Measurements from ENCODE around the gene GALNS. TPM values are rescaled to one million over a fixed set of nuclear protein-coding genes. Genes with fewer than 3 reads are reported as not detected.
"Not testable (repeated sequence)": the region's sequence is repeated elsewhere in the genome, so short reads cannot be mapped to it uniquely, and the experiment has no call there.

The GALNS gene
- polyA plus RNA-seq, 2 of the 4 experiments (the other 2 are of a cell fraction): 7.0 to 31.2 TPM

- TF ChIP-seq ZNF302 (CRISPR knock-in tag; IDR thresholded peaks at IDR 0.05) (no peak), HMGXB4 (CRISPR knock-in tag; IDR thresholded peaks at IDR 0.05; ENCODE audit: borderline replicate concordance) (no peak), HOXB13 (CRISPR knock-in tag; IDR thresholded peaks at IDR 0.05; ENCODE audit: low read depth) (no peak), HOXA7 (CRISPR knock-in tag; IDR thresholded peaks at IDR 0.05) (no peak), NPAS2 (CRISPR knock-in tag; IDR thresholded peaks at IDR 0.05; ENCODE audit: borderline replicate concordance) (no peak), POLR2AphosphoS2 (conservative IDR thresholded peaks at IDR 0.05; ENCODE audit: low read length) (no peak), ATOH8 (CRISPR knock-in tag; IDR thresholded peaks at IDR 0.05; ENCODE audit: low read depth) (no peak), NR3C1 (IDR thresholded peaks at IDR 0.05) (no peak)
- DNase-seq (ENCODE audit: low read depth in 1 of 2, low spot score in 1 of 2) (no peak), ATAC-seq (no peak), FAIRE-seq (no peak)
- H3K4me3 ChIP-seq: no peak overlapping the region
- H3K9me3 ChIP-seq: no peaks in the 10 kb centered on the region
- ChIA-PET CTCF (interaction anchor here (1.1 kb wide), 1 partner anchor 10 kb away, joined by 3 read pairs; no protein-coding TSS in a partner anchor), POLR2A (no interaction called here)
- WGBS (ENCODE audit: missing lambda C conversion rate): 67% methylated on average over 23 of the region's 24 CpGs
- H3K4me1 ChIP-seq: 0 out of 3 replicates have a peak, but pooled peaks cover 3% of the 10 kb centered on the region
- no peak overlapping the region for H3K27ac ChIP-seq
- no peak overlapping the region for H3K4me2 ChIP-seq
These were observed 66.2 kb downstream of the GALNS start for GRCh38 chr16:88790312-88791211.

- 81% methylated on average over 7 of the region's 7 CpGs for WGBS (ENCODE audit: missing lambda C conversion rate)
- Histone ChIP-seq H3K4me3 (no peak overlapping the region), H3K4me1 (0 out of 3 replicates have a peak, but pooled peaks cover 4% of the 10 kb centered on the region), H3K9me3 (no peaks in the 10 kb centered on the region), H3K27ac (no peak overlapping the region), H3K4me2 (no peak overlapping the region)
- POLR2A ChIA-PET: no interaction called here
- ATAC-seq (no peak), DNase-seq (ENCODE audit: low read depth in 1 of 2, low spot score in 1 of 2) (no peak), FAIRE-seq (no peak)
- TF ChIP-seq ZNF302 (CRISPR knock-in tag; IDR thresholded peaks at IDR 0.05) (no peak), RFX5 (IDR thresholded peaks at IDR 0.05) (no peak), REST (IDR thresholded peaks at IDR 0.05) (no peak)
- CTCF ChIA-PET: no interaction called here
These were observed 67.2 kb downstream of the GALNS start for GRCh38 chr16:88789594-88789993.

- CTCF ChIA-PET: interaction anchor here (1.0 to 5.6 kb wide), 2 partner anchors 10 to 23 kb away, joined by 4 to 41 read pairs; no protein-coding TSS in a partner anchor
- H3K4me2 ChIP-seq; DNase-seq (ENCODE audit: low read depth in 1 of 2, low spot score in 1 of 2); FAIRE-seq; POLR2A ChIA-PET; H3K4me3 ChIP-seq; H3K9me3 ChIP-seq; H3K27ac ChIP-seq; ATAC-seq; H3K4me1 ChIP-seq: not testable (repeated sequence)
- 86% methylated on average over 8 of the region's 8 CpGs for WGBS (ENCODE audit: missing lambda C conversion rate)
These were observed 68.0 kb downstream of the GALNS start for GRCh38 chr16:88788749-88789148.
